Neuronal stem cell (in vitro differentiated cells): ENCODE measurements around the gene ULK4.
"Not testable (repeated sequence)": the region's sequence is repeated elsewhere in the genome, so short reads cannot be mapped to it uniquely, and the experiment has no call there.

Experiments used
- DNase-seq: peaks from one replicate; pipeline ENCODE4 v3.0.0-alpha.2; 2013; ENCODE audit warnings: low spot score
- H2AFZ ChIP-seq: one replicate; pipeline ENCODE4 v1.6.1; 2013; ENCODE audit warnings: mild to moderate bottlenecking, low read length, inconsistent platforms
- H2AK5ac ChIP-seq: 2 replicates; pipeline ENCODE4 v1.6.1; 2013; ENCODE audit warnings: low read depth, mild to moderate bottlenecking, inconsistent platforms, low read length, moderate library complexity, mixed read lengths
- H2BK120ac ChIP-seq: 2 replicates; pipeline ENCODE4 v1.6.1; 2013; ENCODE audit warnings: low read depth, mild to moderate bottlenecking, inconsistent platforms, low read length, moderate library complexity, mixed read lengths
- H2BK12ac ChIP-seq: one replicate; pipeline ENCODE4 v1.6.1; 2013; ENCODE audit warnings: low read length, inconsistent platforms
- H2BK15ac ChIP-seq: 2 replicates; pipeline ENCODE4 v1.6.1; 2013; ENCODE audit warnings: mild to moderate bottlenecking, low read length, inconsistent platforms, mixed read lengths
- H2BK5ac ChIP-seq: one replicate; pipeline ENCODE4 v1.6.1; 2013; ENCODE audit warnings: inconsistent platforms, mild to moderate bottlenecking, low read length, moderate library complexity
- H3K14ac ChIP-seq: one replicate; pipeline ENCODE4 v1.6.1; 2013; ENCODE audit warnings: low read length, inconsistent platforms
- H3K18ac ChIP-seq: 2 replicates; pipeline ENCODE4 v1.6.1; 2013; ENCODE audit warnings: low read length, inconsistent platforms
- H3K23ac ChIP-seq: 2 replicates; pipeline ENCODE4 v1.6.1; 2013; ENCODE audit warnings: low read depth, mild to moderate bottlenecking, mixed read lengths, low read length, inconsistent platforms; ENCODE audit not compliant: poor library complexity
- H3K27ac ChIP-seq: replicated peaks from 3 replicates; pipeline ENCODE4 v1.5.1; 2013; ENCODE audit warnings: low read length, inconsistent platforms
- H3K27me3 ChIP-seq, 3 experiments: 2 replicates each; pipeline ENCODE4 v1.6.1; 2013; ENCODE audit warnings: low read length in 3 of 3, mild to moderate bottlenecking in 2 of 3, inconsistent platforms in 1 of 3, low read depth in 1 of 3, mixed read lengths in 1 of 3, moderate library complexity in 1 of 3; ENCODE audit not compliant: control insufficient read depth in 3 of 3, insufficient read depth in 3 of 3
- H3K36me3 ChIP-seq, 2 donors: replicated peaks in 1 of 2; 2 replicates each; pipeline ENCODE4 v1.6.1; 2013; ENCODE audit warnings: low read length in 2 of 2; ENCODE audit not compliant: control insufficient read depth in 2 of 2, insufficient read depth in 2 of 2
- H3K4ac ChIP-seq: 2 replicates; pipeline ENCODE4 v1.6.1; 2013; ENCODE audit warnings: inconsistent platforms, mild to moderate bottlenecking, low read length, moderate library complexity
- H3K4me1 ChIP-seq, 2 donors: 1 replicate in 1 of 2; 2 replicates in 1 of 2; pipeline ENCODE4 v1.6.1; 2013; ENCODE audit warnings: low read length in 2 of 2, low read depth in 1 of 2; ENCODE audit not compliant: control insufficient read depth in 2 of 2, insufficient read depth in 1 of 2
- H3K4me2 ChIP-seq: one replicate; pipeline ENCODE4 v1.6.1; 2013; ENCODE audit warnings: mild to moderate bottlenecking, low read length, inconsistent platforms; ENCODE audit not compliant: insufficient read depth, poor library complexity, severe bottlenecking
- H3K4me3 ChIP-seq, 2 donors: 2 replicates each; pipeline ENCODE4 v1.5.1; 2013; ENCODE audit warnings: low read length in 2 of 2, mild to moderate bottlenecking in 2 of 2, inconsistent platforms in 1 of 2, moderate library complexity in 1 of 2
- H3K79me1 ChIP-seq: one replicate; pipeline ENCODE4 v1.6.1; 2013; ENCODE audit warnings: low read depth, mild to moderate bottlenecking, inconsistent platforms, low read length, moderate library complexity
- H3K9ac ChIP-seq: one replicate; pipeline ENCODE4 v1.6.1; 2013; ENCODE audit warnings: mild to moderate bottlenecking, low read depth, low read length, inconsistent platforms; ENCODE audit not compliant: poor library complexity
- H3K9me3 ChIP-seq, 2 donors: replicated peaks in 1 of 2; 2 replicates each; pipeline versions ENCODE3 to v1.6.1; 2013; ENCODE audit warnings: low read length in 2 of 2, mild to moderate bottlenecking in 2 of 2, inconsistent platforms in 1 of 2, low read depth in 1 of 2, mixed read lengths in 1 of 2, moderate library complexity in 1 of 2; ENCODE audit not compliant: control insufficient read depth in 2 of 2, insufficient read depth in 1 of 2
- H4K8ac ChIP-seq: one replicate; pipeline ENCODE4 v1.6.1; 2013; ENCODE audit warnings: low read depth, mild to moderate bottlenecking, inconsistent platforms, low read length, moderate library complexity
- H4K91ac ChIP-seq: one replicate; pipeline ENCODE4 v1.6.1; 2013; ENCODE audit warnings: low read length, low read depth, mild to moderate bottlenecking, inconsistent platforms; ENCODE audit not compliant: poor library complexity
- WGBS, 2 donors: extraction: QIAGEN DNeasy Blood & Tissue Kit; methylation state at CpG; one replicate each; pipeline ENCODE4 v1.1.7; 2013; ENCODE audit warnings: missing lambda C conversion rate in 2 of 2, mixed read lengths in 1 of 2; ENCODE audit not compliant: insufficient read length in 2 of 2, insufficient replicate concordance in 1 of 2; ENCODE audit errors: extremely low coverage in 2 of 2; 5-methylcytosine and 5-hydroxymethylcytosine counted together

Gene ULK4

DNA sequence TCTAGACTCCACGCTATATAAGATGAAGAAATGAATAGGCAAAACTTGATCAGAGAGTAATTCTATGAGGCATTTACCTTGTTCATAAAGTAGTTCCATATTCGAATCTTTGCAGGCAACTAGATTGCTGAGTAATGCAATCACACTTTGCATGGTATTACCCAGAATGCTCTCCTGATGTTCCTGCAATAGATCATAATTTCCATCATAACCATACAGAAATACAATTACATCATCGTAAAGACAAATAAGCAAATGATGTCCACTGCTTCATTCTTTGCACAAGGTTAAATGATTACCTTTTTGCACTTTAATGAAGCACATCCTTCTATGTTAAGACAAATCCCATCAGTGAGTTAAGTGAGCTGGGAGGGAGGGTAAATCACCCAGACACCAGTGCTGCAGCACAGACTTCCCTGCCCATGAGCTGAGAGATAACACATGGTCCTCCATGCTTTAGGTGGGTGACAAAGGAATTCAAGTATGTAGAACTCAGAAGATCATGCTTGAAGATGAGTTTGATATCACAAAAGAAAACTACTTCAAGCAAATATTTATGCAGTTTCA is 395.9 kb downstream of the ULK4 start:
- no CpG with 5 or more reads among the region's 3 CpGs for WGBS, 2 donors
- Histone ChIP-seq H3K36me3 (no peaks in the 10 kb centered on the region), H3K14ac (no peak overlapping the region), H3K4me2 (no peak overlapping the region), H4K91ac (no peak overlapping the region), H3K79me1 (no peaks in the 10 kb centered on the region), H4K8ac (no peak overlapping the region), H3K27ac (no peak overlapping the region), H2BK15ac (no peak overlapping the region), H2BK120ac (no peak overlapping the region), H3K27me3 (no peaks in the 10 kb centered on the region), H2BK5ac (no peak overlapping the region), H3K9ac (no peak overlapping the region), H2BK12ac (no peak overlapping the region), H2AFZ (no peak overlapping the region), H3K4me3 (no peak overlapping the region), H3K4ac (no peak overlapping the region), H3K9me3 (no peaks in the 10 kb centered on the region), H2AK5ac (no peak overlapping the region), H3K23ac (no peak overlapping the region), H3K18ac (no peak overlapping the region), H3K4me1 (peaks cover 0 to 1% of the 10 kb centered on the region in 2 donors)
- DNase-seq: no peak

DNA sequence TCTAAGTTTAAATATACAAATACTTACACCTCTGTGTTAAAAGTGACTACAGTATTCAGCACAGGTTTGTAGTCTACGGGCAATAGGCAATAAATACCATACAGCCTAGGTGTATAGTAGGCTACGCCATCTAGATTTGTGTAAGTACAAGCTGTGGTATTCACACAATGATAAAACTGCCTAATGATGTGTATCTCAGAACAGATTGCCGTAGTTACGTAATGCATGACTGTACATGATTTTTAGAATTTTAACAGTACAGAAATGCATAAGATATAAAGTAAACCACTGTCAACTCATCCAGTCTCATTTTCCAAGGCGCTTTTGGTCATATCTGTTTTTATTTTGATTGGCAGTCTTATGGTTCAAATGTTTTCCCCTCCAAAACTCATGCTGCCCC is 396.9 kb downstream of the ULK4 start:
- no peak overlapping the region for H3K4ac ChIP-seq
- H3K23ac ChIP-seq: no peak overlapping the region
- no peak for DNase-seq
- no peak overlapping the region for H2AK5ac ChIP-seq
- no CpG with 5 or more reads among the region's 5 CpGs for WGBS, 2 donors
- no peak overlapping the region for H3K9ac ChIP-seq
- no peak overlapping the region for H2BK5ac ChIP-seq
- H3K9me3 ChIP-seq: no peaks in the 10 kb centered on the region
- H4K91ac ChIP-seq: no peak overlapping the region
- no peaks in the 10 kb centered on the region for H3K36me3 ChIP-seq
- no peak overlapping the region for H2BK15ac ChIP-seq
- H2BK12ac ChIP-seq: no peak overlapping the region
- no peak overlapping the region for H2AFZ ChIP-seq
- no peaks in the 10 kb centered on the region for H3K27me3 ChIP-seq
- no peak overlapping the region for H3K4me2 ChIP-seq
- no peak overlapping the region for H3K27ac ChIP-seq
- no peak overlapping the region for H2BK120ac ChIP-seq
- H3K4me1 ChIP-seq: no peaks in the 10 kb centered on the region
- no peak overlapping the region for H3K4me3 ChIP-seq
- H4K8ac ChIP-seq: no peak overlapping the region
- no peak overlapping the region for H3K18ac ChIP-seq
- H3K79me1 ChIP-seq: no peaks in the 10 kb centered on the region
- no peak overlapping the region for H3K14ac ChIP-seq

DNA sequence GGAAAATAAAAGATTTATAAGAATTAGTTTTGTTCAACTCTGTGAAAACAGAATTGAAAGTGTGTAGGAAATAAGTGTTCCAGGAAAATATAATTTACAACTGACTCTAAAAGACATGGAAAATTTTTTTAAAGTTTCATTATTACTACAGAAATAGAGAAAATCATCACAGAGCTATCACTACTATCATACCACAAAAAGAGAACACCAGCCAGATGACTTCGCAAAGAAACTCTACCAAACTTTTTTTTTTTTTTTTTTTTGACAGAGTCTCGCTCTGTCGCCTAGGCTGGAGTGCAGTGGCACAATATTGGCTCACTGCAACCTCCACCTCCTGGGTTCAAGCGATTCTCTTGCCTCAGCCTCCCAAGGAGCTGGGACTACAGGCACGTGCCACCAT is 405.7 kb downstream of the ULK4 start:
- H2BK120ac ChIP-seq, H3K14ac ChIP-seq, H3K27me3 ChIP-seq, H2BK15ac ChIP-seq, H2AK5ac ChIP-seq, H3K27ac ChIP-seq, H4K91ac ChIP-seq, H3K4me2 ChIP-seq, H4K8ac ChIP-seq, H3K4me1 ChIP-seq, H3K4ac ChIP-seq, DNase-seq, H3K4me3 ChIP-seq, H3K23ac ChIP-seq, H2AFZ ChIP-seq, H3K9me3 ChIP-seq, H2BK12ac ChIP-seq, H3K79me1 ChIP-seq, H3K18ac ChIP-seq, H2BK5ac ChIP-seq, H3K36me3 ChIP-seq, H3K9ac ChIP-seq: not testable (repeated sequence)
- no CpG with 5 or more reads among the region's 5 CpGs for WGBS, 2 donors

DNA sequence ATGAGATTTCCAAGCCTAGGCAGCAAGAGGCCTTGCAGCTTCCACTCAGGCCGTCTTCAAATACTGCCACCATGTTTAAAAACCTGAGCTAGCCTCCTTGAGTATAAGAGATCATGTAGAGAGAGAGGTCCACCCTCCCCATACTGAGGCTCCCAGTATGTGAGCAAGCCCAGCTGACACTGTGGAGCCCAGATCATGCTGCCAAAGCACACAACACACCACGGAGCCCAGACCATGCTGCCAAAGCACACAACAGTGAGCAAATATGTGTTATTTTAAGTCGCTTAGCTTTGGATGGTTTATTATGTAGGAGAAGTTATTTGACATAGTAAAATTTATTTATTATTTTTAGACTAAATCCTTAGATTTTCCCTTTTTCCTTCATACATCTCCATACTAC is 428.9 kb downstream of the ULK4 start:
- Histone ChIP-seq H2BK12ac (no peak overlapping the region), H3K27me3 (no peaks in the 10 kb centered on the region), H2BK5ac (no peak overlapping the region), H3K4me3 (no peak overlapping the region), H3K4me1 (no peaks in the 10 kb centered on the region), H3K36me3 (no peaks in the 10 kb centered on the region), H3K27ac (no peak overlapping the region), H2AFZ (no peak overlapping the region), H2BK15ac (no peak overlapping the region), H3K14ac (no peak overlapping the region), H4K8ac (no peak overlapping the region), H3K4me2 (no peak overlapping the region), H3K18ac (no peak overlapping the region), H3K9me3 (no peaks in the 10 kb centered on the region), H2AK5ac (no peak overlapping the region), H3K23ac (no peak overlapping the region), H2BK120ac (no peak overlapping the region), H3K9ac (no peak overlapping the region), H3K79me1 (no peaks in the 10 kb centered on the region), H4K91ac (no peak overlapping the region), H3K4ac (no peak overlapping the region)
- no peak for DNase-seq
- no CpG with 5 or more reads among the region's 3 CpGs for WGBS, 2 donors
